ENCODE results near the gene PNMA3. TPM values are rescaled to one million over a fixed set of nuclear protein-coding genes. Genes with fewer than 3 reads are reported as not detected.

The PNMA3 gene
- total and polyA plus RNA-seq, 11 donors, result 0.08 to 3.3 (median 1.3) TPM

- DNase-seq (no peak), ATAC-seq (no peak)
- Histone ChIP-seq H3K36me3 (no peaks in the 10 kb centered on the region), H3K4me3 (no peak overlapping the region), H3K9me3 (no peaks in the 10 kb centered on the region), H3K27me3 (peaks cover 0 to 28% (median 0%) of the 10 kb centered on the region in 9 donors), H3K27ac (no peak overlapping the region), H3K4me1 (peaks cover 0 to 22% (median 0%) of the 10 kb centered on the region in 12 donors)
- no peak for TF ChIP-seq POLR2A (IDR thresholded peaks at IDR 0.05)
- TF ChIP-seq CTCF (IDR thresholded peaks at IDR 0.05), result no peak
- 77 to 86% (median 80%) methylated on average over 8 of the region's 8 CpGs for WGBS, 4 donors
- intact Hi-C loops (cut with DNase I), result no loop called here
Observed at GRCh38 chrX:153060095-153060445, 3.8 kb downstream of the PNMA3 start.

- DNase-seq (no peak), ATAC-seq (no peak)
- no peak overlapping the region for H3K4me3 ChIP-seq
- peaks cover 0 to 16% (median 0%) of the 10 kb centered on the region in 9 donors for H3K27me3 ChIP-seq
- no peaks in the 10 kb centered on the region for H3K9me3 ChIP-seq
- peaks cover 0 to 14% (median 0%) of the 10 kb centered on the region in 12 donors for H3K4me1 ChIP-seq
- 24 to 30% (median 28%) methylated on average over 3 of the region's 3 CpGs for WGBS, 4 donors
- H3K27ac ChIP-seq, result no peak overlapping the region
- no peaks in the 10 kb centered on the region for H3K36me3 ChIP-seq
- intact Hi-C loops (cut with DNase I), result no loop called here
- TF ChIP-seq CTCF (IDR thresholded peaks at IDR 0.05), result no peak
- TF ChIP-seq POLR2A (IDR thresholded peaks at IDR 0.05), result no peak
Observed at GRCh38 chrX:153061732-153062131, 5.5 kb downstream of the PNMA3 start.

GRCh38 chrX:153063315-153063714 lies 7.0 kb downstream of the PNMA3 start:
- Histone ChIP-seq H3K36me3 (no peaks in the 10 kb centered on the region), H3K4me3 (no peak overlapping the region), H3K4me1 (peaks cover 0 to 5% (median 0%) of the 10 kb centered on the region in 12 donors), H3K27ac (no peak overlapping the region), H3K9me3 (no peaks in the 10 kb centered on the region), H3K27me3 (peaks cover 0 to 4% (median 0%) of the 10 kb centered on the region in 9 donors)
- ATAC-seq (no peak), DNase-seq (no peak)
- intact Hi-C loops (cut with DNase I), result no loop called here
- no peak for TF ChIP-seq POLR2A (IDR thresholded peaks at IDR 0.05)
- TF ChIP-seq CTCF (IDR thresholded peaks at IDR 0.05), result no peak

DNA sequence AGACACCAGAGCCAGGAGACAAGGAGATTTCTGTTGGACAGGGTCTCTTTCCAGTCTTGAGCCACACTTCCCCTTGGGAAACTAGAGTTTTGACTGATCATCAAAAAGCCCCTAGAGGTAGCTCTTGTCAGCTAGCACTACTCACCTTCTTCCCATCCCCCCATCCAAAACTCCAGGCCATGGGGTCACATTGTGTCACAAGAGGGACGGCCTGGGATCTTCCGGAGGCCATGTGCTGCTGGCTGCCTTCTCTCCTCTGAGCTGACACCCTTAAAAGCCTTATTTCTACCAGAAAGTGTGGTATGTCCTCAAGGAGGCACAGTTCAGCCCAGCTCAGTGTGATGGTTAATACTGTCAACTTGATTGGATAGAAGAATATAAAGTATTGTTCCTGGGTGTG lies 7.8 kb downstream of the PNMA3 start:
- Histone ChIP-seq H3K4me1 (peaks cover 0 to 5% (median 0%) of the 10 kb centered on the region in 12 donors), H3K36me3 (no peaks in the 10 kb centered on the region), H3K4me3 (no peak overlapping the region), H3K27ac (no peak overlapping the region), H3K27me3 (peaks cover 0 to 4% (median 0%) of the 10 kb centered on the region in 9 donors), H3K9me3 (no peaks in the 10 kb centered on the region)
- no peak for TF ChIP-seq POLR2A (IDR thresholded peaks at IDR 0.05)
- no peak for TF ChIP-seq CTCF (IDR thresholded peaks at IDR 0.05)
- intact Hi-C loops (cut with DNase I), result no loop called here
- WGBS, 4 donors, result 49 to 62% (median 57%) methylated on average over 2 of the region's 2 CpGs
- DNase-seq (no peak), ATAC-seq (no peak)
